ENCODE data around the gene AP1S1.

DNA sequence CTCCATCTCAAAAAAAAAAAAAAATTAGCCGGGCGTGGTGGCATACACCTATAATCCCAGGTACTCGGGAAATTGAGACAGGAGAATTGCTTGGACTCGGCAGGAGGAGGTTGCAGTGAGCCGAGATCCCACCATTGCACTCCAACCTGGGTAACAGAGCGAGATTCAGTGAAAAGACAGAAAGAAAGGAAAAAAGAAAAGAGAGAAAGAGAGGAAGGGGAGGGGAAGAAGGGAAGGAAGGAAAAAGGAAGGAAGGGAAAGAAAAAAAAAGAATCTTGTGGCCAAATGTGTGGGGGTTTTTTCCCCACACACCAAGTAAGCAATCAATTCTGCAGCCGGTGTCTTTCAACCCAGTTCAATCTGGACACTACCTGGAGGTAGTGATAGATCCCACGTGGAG, 34.8 kb downstream of the AP1S1 start:
- TF ChIP-seq, protein P1, sequence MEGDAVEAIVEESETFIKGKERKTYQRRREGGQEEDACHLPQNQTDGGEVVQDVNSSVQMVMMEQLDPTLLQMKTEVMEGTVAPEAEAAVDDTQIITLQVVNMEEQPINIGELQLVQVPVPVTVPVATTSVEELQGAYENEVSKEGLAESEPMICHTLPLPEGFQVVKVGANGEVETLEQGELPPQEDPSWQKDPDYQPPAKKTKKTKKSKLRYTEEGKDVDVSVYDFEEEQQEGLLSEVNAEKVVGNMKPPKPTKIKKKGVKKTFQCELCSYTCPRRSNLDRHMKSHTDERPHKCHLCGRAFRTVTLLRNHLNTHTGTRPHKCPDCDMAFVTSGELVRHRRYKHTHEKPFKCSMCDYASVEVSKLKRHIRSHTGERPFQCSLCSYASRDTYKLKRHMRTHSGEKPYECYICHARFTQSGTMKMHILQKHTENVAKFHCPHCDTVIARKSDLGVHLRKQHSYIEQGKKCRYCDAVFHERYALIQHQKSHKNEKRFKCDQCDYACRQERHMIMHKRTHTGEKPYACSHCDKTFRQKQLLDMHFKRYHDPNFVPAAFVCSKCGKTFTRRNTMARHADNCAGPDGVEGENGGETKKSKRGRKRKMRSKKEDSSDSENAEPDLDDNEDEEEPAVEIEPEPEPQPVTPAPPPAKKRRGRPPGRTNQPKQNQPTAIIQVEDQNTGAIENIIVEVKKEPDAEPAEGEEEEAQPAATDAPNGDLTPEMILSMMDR (IDR thresholded peaks at IDR 0.05; ENCODE audit: low read depth, low read length, poor library complexity, severe bottlenecking) = no peak
- no peak for TF ChIP-seq EZH2phosphoT487 (IDR thresholded peaks at IDR 0.05; ENCODE audit: borderline replicate concordance, low read length)

Data from DOHH2 (cell line).